Neuronal stem cell (in vitro differentiated cells): Measurements from ENCODE around the gene SPOCK1.

Experiments used
- DNase-seq: peaks from one replicate; pipeline ENCODE4 v3.0.0-alpha.2; 2013; ENCODE audit warnings: low spot score
- H2AFZ ChIP-seq: one replicate; pipeline ENCODE4 v1.6.1; 2013; ENCODE audit warnings: mild to moderate bottlenecking, low read length, inconsistent platforms
- H2AK5ac ChIP-seq: 2 replicates; pipeline ENCODE4 v1.6.1; 2013; ENCODE audit warnings: low read depth, mild to moderate bottlenecking, inconsistent platforms, low read length, moderate library complexity, mixed read lengths
- H2BK120ac ChIP-seq: 2 replicates; pipeline ENCODE4 v1.6.1; 2013; ENCODE audit warnings: low read depth, mild to moderate bottlenecking, inconsistent platforms, low read length, moderate library complexity, mixed read lengths
- H2BK12ac ChIP-seq: one replicate; pipeline ENCODE4 v1.6.1; 2013; ENCODE audit warnings: low read length, inconsistent platforms
- H2BK15ac ChIP-seq: 2 replicates; pipeline ENCODE4 v1.6.1; 2013; ENCODE audit warnings: mild to moderate bottlenecking, low read length, inconsistent platforms, mixed read lengths
- H2BK5ac ChIP-seq: one replicate; pipeline ENCODE4 v1.6.1; 2013; ENCODE audit warnings: inconsistent platforms, mild to moderate bottlenecking, low read length, moderate library complexity
- H3K14ac ChIP-seq: one replicate; pipeline ENCODE4 v1.6.1; 2013; ENCODE audit warnings: low read length, inconsistent platforms
- H3K18ac ChIP-seq: 2 replicates; pipeline ENCODE4 v1.6.1; 2013; ENCODE audit warnings: low read length, inconsistent platforms
- H3K23ac ChIP-seq: 2 replicates; pipeline ENCODE4 v1.6.1; 2013; ENCODE audit warnings: low read depth, mild to moderate bottlenecking, mixed read lengths, low read length, inconsistent platforms; ENCODE audit not compliant: poor library complexity
- H3K27ac ChIP-seq: replicated peaks from 3 replicates; pipeline ENCODE4 v1.5.1; 2013; ENCODE audit warnings: low read length, inconsistent platforms
- H3K27me3 ChIP-seq, 3 experiments: 2 replicates each; pipeline ENCODE4 v1.6.1; 2013; ENCODE audit warnings: low read length in 3 of 3, mild to moderate bottlenecking in 2 of 3, inconsistent platforms in 1 of 3, low read depth in 1 of 3, mixed read lengths in 1 of 3, moderate library complexity in 1 of 3; ENCODE audit not compliant: control insufficient read depth in 3 of 3, insufficient read depth in 3 of 3
- H3K36me3 ChIP-seq, 2 donors: replicated peaks in 1 of 2; 2 replicates each; pipeline ENCODE4 v1.6.1; 2013; ENCODE audit warnings: low read length in 2 of 2; ENCODE audit not compliant: control insufficient read depth in 2 of 2, insufficient read depth in 2 of 2
- H3K4ac ChIP-seq: 2 replicates; pipeline ENCODE4 v1.6.1; 2013; ENCODE audit warnings: inconsistent platforms, mild to moderate bottlenecking, low read length, moderate library complexity
- H3K4me1 ChIP-seq, 2 donors: 1 replicate in 1 of 2; 2 replicates in 1 of 2; pipeline ENCODE4 v1.6.1; 2013; ENCODE audit warnings: low read length in 2 of 2, low read depth in 1 of 2; ENCODE audit not compliant: control insufficient read depth in 2 of 2, insufficient read depth in 1 of 2
- H3K4me2 ChIP-seq: one replicate; pipeline ENCODE4 v1.6.1; 2013; ENCODE audit warnings: mild to moderate bottlenecking, low read length, inconsistent platforms; ENCODE audit not compliant: insufficient read depth, poor library complexity, severe bottlenecking
- H3K4me3 ChIP-seq, 2 donors: 2 replicates each; pipeline ENCODE4 v1.5.1; 2013; ENCODE audit warnings: low read length in 2 of 2, mild to moderate bottlenecking in 2 of 2, inconsistent platforms in 1 of 2, moderate library complexity in 1 of 2
- H3K79me1 ChIP-seq: one replicate; pipeline ENCODE4 v1.6.1; 2013; ENCODE audit warnings: low read depth, mild to moderate bottlenecking, inconsistent platforms, low read length, moderate library complexity
- H3K9ac ChIP-seq: one replicate; pipeline ENCODE4 v1.6.1; 2013; ENCODE audit warnings: mild to moderate bottlenecking, low read depth, low read length, inconsistent platforms; ENCODE audit not compliant: poor library complexity
- H3K9me3 ChIP-seq, 2 donors: replicated peaks in 1 of 2; 2 replicates each; pipeline versions ENCODE3 to v1.6.1; 2013; ENCODE audit warnings: low read length in 2 of 2, mild to moderate bottlenecking in 2 of 2, inconsistent platforms in 1 of 2, low read depth in 1 of 2, mixed read lengths in 1 of 2, moderate library complexity in 1 of 2; ENCODE audit not compliant: control insufficient read depth in 2 of 2, insufficient read depth in 1 of 2
- H4K8ac ChIP-seq: one replicate; pipeline ENCODE4 v1.6.1; 2013; ENCODE audit warnings: low read depth, mild to moderate bottlenecking, inconsistent platforms, low read length, moderate library complexity
- H4K91ac ChIP-seq: one replicate; pipeline ENCODE4 v1.6.1; 2013; ENCODE audit warnings: low read length, low read depth, mild to moderate bottlenecking, inconsistent platforms; ENCODE audit not compliant: poor library complexity
- whole genome bisulfite sequencing, 2 donors: extraction: QIAGEN DNeasy Blood & Tissue Kit; methylation state at CpG; one replicate each; pipeline ENCODE4 v1.1.7; 2013; ENCODE audit warnings: missing lambda C conversion rate in 2 of 2, mixed read lengths in 1 of 2; ENCODE audit not compliant: insufficient read length in 2 of 2, insufficient replicate concordance in 1 of 2; ENCODE audit errors: extremely low coverage in 2 of 2; 5-methylcytosine and 5-hydroxymethylcytosine counted together

Gene SPOCK1

GRCh38 chr5:137248527-137248926 lies 250.6 kb downstream of the SPOCK1 start:
- H3K18ac ChIP-seq = no peak overlapping the region
- H3K23ac ChIP-seq = no peak overlapping the region
- H2AK5ac ChIP-seq = no peak overlapping the region
- no peak for DNase-seq
- H3K27me3 ChIP-seq = no peaks in the 10 kb centered on the region
- no peak overlapping the region for H3K14ac ChIP-seq
- H3K4me3 ChIP-seq = no peak overlapping the region
- H3K9ac ChIP-seq = no peak overlapping the region
- H3K9me3 ChIP-seq = no peaks in the 10 kb centered on the region
- H2BK5ac ChIP-seq = no peak overlapping the region
- H3K27ac ChIP-seq = no peak overlapping the region
- no peaks in the 10 kb centered on the region for H3K36me3 ChIP-seq
- no peak overlapping the region for H2BK120ac ChIP-seq
- no peaks in the 10 kb centered on the region for H3K4me1 ChIP-seq
- no CpG with 5 or more reads among the region's 3 CpGs for WGBS, 2 donors
- H2BK15ac ChIP-seq = no peak overlapping the region
- H3K4me2 ChIP-seq = no peak overlapping the region
- H3K4ac ChIP-seq = no peak overlapping the region
- no peak overlapping the region for H2BK12ac ChIP-seq
- H4K8ac ChIP-seq = no peak overlapping the region
- H3K79me1 ChIP-seq = no peaks in the 10 kb centered on the region
- no peak overlapping the region for H4K91ac ChIP-seq
- no peak overlapping the region for H2AFZ ChIP-seq

DNA sequence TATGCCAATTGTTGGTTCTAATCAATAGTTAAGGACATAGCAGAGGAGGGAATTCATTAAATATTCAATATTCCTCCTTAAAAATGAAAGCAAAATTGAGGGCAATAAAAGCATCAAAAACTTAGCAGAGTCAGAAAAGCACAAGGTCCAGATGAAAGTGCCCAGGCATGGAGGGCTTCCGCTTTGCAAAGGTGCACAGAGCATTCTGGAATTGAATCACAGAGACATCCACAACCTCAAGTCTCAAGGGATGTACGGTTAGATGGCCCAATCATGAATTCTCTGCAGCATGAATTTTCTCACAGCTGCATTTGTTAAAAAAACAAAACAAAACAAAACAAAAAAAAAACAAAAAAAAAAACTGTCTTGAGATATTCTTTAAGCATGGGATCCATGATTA lies 253.7 kb downstream of the SPOCK1 start:
- Histone ChIP-seq H3K4me2 (no peak overlapping the region), H3K27me3 (no peaks in the 10 kb centered on the region), H2BK12ac (no peak overlapping the region), H3K4ac (no peak overlapping the region), H2BK120ac (no peak overlapping the region), H3K27ac (no peak overlapping the region), H3K9me3 (no peaks in the 10 kb centered on the region), H4K91ac (no peak overlapping the region), H2BK15ac (no peak overlapping the region), H4K8ac (no peak overlapping the region), H3K4me1 (no peaks in the 10 kb centered on the region), H3K79me1 (no peaks in the 10 kb centered on the region), H2AFZ (no peak overlapping the region), H2BK5ac (no peak overlapping the region), H3K9ac (no peak overlapping the region), H3K23ac (no peak overlapping the region), H2AK5ac (no peak overlapping the region), H3K36me3 (no peaks in the 10 kb centered on the region), H3K14ac (no peak overlapping the region), H3K18ac (no peak overlapping the region), H3K4me3 (no peak overlapping the region)
- DNase-seq = no peak
- no CpG with 5 or more reads among the region's 2 CpGs for WGBS, 2 donors

- Histone ChIP-seq H3K14ac (no peak overlapping the region), H2AFZ (no peak overlapping the region), H3K9ac (no peak overlapping the region), H2AK5ac (no peak overlapping the region), H2BK5ac (no peak overlapping the region), H2BK15ac (no peak overlapping the region), H3K23ac (no peak overlapping the region), H4K91ac (no peak overlapping the region), H4K8ac (no peak overlapping the region), H3K9me3 (peaks cover 0 to 3% of the 10 kb centered on the region in 2 donors), H3K4me3 (no peak overlapping the region), H3K18ac (no peak overlapping the region), H3K4ac (no peak overlapping the region), H3K4me2 (no peak overlapping the region), H3K79me1 (no peaks in the 10 kb centered on the region), H2BK12ac (no peak overlapping the region), H3K27ac (no peak overlapping the region), H3K4me1 (peaks cover 0 to 6% of the 10 kb centered on the region in 2 donors), H2BK120ac (no peak overlapping the region), H3K36me3 (no peaks in the 10 kb centered on the region), H3K27me3 (no peaks in the 10 kb centered on the region)
- WGBS, 2 donors = no CpG with 5 or more reads among the region's 2 CpGs
- DNase-seq = no peak
Observed at GRCh38 chr5:137240285-137240684, 258.8 kb downstream of the SPOCK1 start.

- no CpG with 5 or more reads among the region's 5 CpGs for WGBS, 2 donors
- no peak overlapping the region for H2BK120ac ChIP-seq
- no peak overlapping the region for H3K9ac ChIP-seq
- peaks cover 0 to 6% of the 10 kb centered on the region in 2 donors for H3K4me1 ChIP-seq
- H3K4me2 ChIP-seq = no peak overlapping the region
- no peak overlapping the region for H2AFZ ChIP-seq
- no peak overlapping the region for H3K18ac ChIP-seq
- no peaks in the 10 kb centered on the region for H3K36me3 ChIP-seq
- no peak overlapping the region for H2BK12ac ChIP-seq
- H3K23ac ChIP-seq = no peak overlapping the region
- no peak overlapping the region for H4K91ac ChIP-seq
- no peak overlapping the region for H3K4me3 ChIP-seq
- H2BK15ac ChIP-seq = no peak overlapping the region
- H2BK5ac ChIP-seq = no peak overlapping the region
- peaks cover 0 to 3% of the 10 kb centered on the region in 2 donors for H3K9me3 ChIP-seq
- no peak overlapping the region for H3K27ac ChIP-seq
- H3K27me3 ChIP-seq = no peaks in the 10 kb centered on the region
- DNase-seq = no peak
- H3K79me1 ChIP-seq = no peaks in the 10 kb centered on the region
- H2AK5ac ChIP-seq = no peak overlapping the region
- no peak overlapping the region for H3K14ac ChIP-seq
- H4K8ac ChIP-seq = no peak overlapping the region
- no peak overlapping the region for H3K4ac ChIP-seq
Observed at GRCh38 chr5:137236849-137237507, 262.1 kb downstream of the SPOCK1 start.
